ENCODE results near the gene TMEM250.

TMEM250 gene

DNA sequence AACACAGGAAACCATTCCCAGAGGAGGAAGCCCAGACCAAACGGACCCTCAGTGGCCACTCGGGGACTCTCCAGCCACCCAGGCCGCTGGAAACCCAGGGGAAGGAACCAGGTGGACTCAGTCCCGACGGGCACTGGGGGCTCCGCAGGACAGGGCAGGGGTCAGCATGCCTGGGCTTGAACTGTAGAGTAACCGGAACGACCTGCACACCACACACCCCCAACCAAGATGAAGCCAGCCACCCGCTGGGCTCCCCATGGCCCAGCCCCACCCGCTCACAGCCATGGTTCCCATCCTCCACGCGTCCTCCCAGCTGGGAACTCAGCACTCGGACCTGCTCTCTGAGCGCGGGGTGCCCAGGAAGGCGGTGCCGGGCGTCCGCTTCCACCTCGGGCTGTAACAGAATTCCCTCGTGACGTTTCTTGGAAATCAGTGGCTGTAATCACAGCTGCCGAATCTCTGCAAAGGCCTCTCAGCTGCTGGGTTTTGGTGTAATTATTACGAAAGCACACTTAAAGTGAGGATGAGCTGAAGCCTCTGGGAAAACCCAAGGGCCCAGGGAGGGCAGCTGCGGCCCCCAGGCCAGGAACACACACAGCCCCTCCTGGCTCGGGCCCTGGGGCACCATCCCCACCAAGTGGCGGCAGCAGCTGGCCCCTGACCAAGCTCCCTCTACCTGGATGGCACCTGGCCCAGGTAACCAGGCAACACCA lies 37.4 kb downstream of the TMEM250 start:
- DNase-seq = no peak

- DNase-seq = no peak
Observed at GRCh38 chr9:136080716-136081112, 38.0 kb downstream of the TMEM250 start.

DNA sequence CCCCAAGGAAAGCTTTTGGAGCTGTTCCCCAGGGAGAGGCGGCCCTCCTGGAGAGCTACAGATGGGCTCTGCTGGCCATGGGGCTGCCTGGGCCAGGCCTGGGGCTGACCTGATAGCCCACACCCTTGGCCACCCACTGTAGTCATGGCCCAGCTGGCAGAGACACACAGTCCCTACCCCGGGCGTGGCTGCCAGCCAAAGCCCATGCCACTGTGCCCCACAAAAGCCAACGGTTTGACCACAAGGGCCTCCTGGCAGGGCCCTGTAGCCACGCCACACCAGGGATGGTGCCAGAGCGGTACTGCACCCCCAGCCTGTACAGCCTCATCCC lies 38.8 kb downstream of the TMEM250 start:
- no peak for DNase-seq

- DNase-seq = no peak
Observed at GRCh38 chr9:136079211-136079915, 39.3 kb downstream of the TMEM250 start.

DNA sequence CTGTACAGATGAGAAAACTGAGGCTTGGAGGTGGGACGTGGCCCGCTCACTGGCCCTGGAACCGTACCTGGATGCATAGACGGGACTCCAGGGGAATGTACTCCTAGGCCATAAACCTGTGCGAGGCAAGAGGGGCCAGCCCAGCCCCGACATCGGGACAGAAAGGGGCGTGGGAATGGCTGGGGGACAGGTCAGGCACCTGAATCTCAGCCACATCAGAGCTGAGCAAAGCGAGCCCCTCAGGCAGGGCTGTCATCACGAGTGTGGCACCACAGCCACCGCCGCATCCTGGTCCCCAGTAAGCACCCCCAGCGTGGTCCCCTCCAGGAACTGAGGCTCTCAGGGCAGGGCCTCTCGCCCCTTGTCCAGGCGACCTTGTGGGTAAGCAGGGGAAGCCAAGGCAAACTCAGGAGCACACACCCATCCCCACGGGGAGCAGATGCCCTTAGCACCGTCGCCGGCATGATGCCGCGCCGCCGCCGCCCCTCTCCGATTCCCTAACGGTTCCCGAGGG lies 40.1 kb downstream of the TMEM250 start:
- DNase-seq = no peak

GRCh38 chr9:136078024-136078423 lies 40.7 kb downstream of the TMEM250 start:
- no peak for DNase-seq

- DNase-seq = no peak
Observed at GRCh38 chr9:136077491-136077890, 41.2 kb downstream of the TMEM250 start.

GRCh38 chr9:136075881-136076678 lies 42.6 kb downstream of the TMEM250 start:
- no peak for DNase-seq

GRCh38 chr9:136075134-136075841 lies 43.4 kb downstream of the TMEM250 start:
- no peak for DNase-seq

DNA sequence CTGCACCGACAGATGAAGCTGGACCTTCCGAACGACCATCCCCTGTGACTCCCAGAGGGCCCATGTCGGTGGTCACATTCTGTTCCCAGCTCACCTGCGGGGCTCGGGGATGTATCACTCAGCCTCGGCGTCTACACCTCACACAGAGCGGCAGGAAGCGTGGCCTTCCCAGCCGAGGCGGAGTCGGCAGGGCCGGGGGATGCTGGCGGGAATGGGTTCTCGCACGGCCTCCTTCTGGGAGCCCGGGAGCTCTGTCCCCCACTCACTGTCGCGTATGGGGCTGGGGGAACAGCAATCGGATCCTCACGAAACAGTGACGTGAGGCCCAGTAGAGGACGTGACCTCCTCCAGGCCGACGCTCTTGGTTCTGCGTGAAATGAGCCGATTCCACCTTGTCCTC lies 44.0 kb downstream of the TMEM250 start:
- DNase-seq = no peak

Measured in kidney glomerular epithelial cell (primary cell).